Testis (tissue), 2 donors: ENCODE results near the gene MMP17.

ENCODE experiments used
- CTCF ChIP-seq, 3 experiments: fragments of 450-650 bp in 2 of 3; fragments of 200-600 bp in 1 of 3; sonication (generic) in 1 of 3; IDR thresholded peaks; one replicate each; pipeline ENCODE4 v1.5.1; 2016 to 2019; ENCODE audit warnings: antibody characterized with exemption in 3 of 3, mild to moderate bottlenecking in 2 of 3, moderate library complexity in 1 of 3
- POLR2A ChIP-seq: fragments of 450-650 bp; IDR thresholded peaks from one replicate; pipeline ENCODE4 v1.6.1; 2017; ENCODE audit warnings: antibody characterized with exemption, mild to moderate bottlenecking, moderate library complexity

DNA sequence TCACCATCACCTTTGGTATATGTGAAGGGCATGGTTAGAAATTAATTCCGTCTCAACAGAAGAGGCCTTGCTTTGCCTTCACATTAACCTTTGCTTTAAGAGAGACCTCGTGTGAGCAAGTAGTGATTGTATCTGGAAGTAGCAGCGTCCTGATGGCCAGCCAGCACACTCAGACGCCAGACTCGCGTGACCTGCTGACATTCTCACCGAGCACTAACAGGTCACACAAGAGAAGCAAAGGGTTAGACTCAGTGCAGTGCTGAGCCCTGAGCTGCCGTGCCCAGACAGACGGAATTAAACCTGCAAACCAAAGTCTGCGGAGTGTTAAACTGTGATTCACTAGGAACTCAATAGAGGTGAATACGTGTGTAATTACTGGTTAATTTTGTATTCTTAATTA, 40.1 kb upstream of the MMP17 start:
- no peak for TF ChIP-seq CTCF (IDR thresholded peaks at IDR 0.05)
- TF ChIP-seq POLR2A, result no peak
